ENCODE results near the gene CCDC122.

The CCDC122 gene

GRCh38 chr13:43799191-43799590 lies 80.3 kb downstream of the CCDC122 start:
- no peak for DNase-seq

- DNase-seq, result no peak
These were observed 81.7 kb downstream of the CCDC122 start for GRCh38 chr13:43797869-43798268.

- no peak for DNase-seq
These were observed 82.4 kb downstream of the CCDC122 start for GRCh38 chr13:43797159-43797558.

- DNase-seq, result no peak
These were observed 85.1 kb downstream of the CCDC122 start for GRCh38 chr13:43794416-43794815.

- DNase-seq, result no peak
These were observed 87.3 kb downstream of the CCDC122 start for GRCh38 chr13:43792076-43792881.

- DNase-seq, result no peak
These were observed 91.5 kb downstream of the CCDC122 start for GRCh38 chr13:43787997-43788396.

- DNase-seq, result no peak
These were observed 92.0 kb downstream of the CCDC122 start for GRCh38 chr13:43787518-43787891.

- no peak for DNase-seq
These were observed 92.6 kb downstream of the CCDC122 start, which contains the start of gene ENOX1 for GRCh38 chr13:43786766-43787517. Gene ENOX1, minus strand, starts transcription at chr13:43786972.

- DNase-seq, result no peak
These were observed 93.1 kb downstream of the CCDC122 start for GRCh38 chr13:43786472-43786765.

All from NCI-H2029 (cell line).